Measurements from ENCODE around the gene GUCA2A. TPM values are rescaled to one million over a fixed set of nuclear protein-coding genes. Genes with fewer than 3 reads are reported as not detected.
A peak's percentile ranks its signal among the peaks of the same experiment; 100 is the strongest.

GUCA2A gene
- total RNA-seq, 1 experiment from 2014 or later: not detected

- Mint-ChIP-seq H3K36me3 (ENCODE audit: insufficient read depth in 1 of 3, low read depth in 3 of 3) (peaks cover 0 to 2% (median 0%) of the 10 kb centered on the region in 3 experiments; a peak in 1 of 7 replicates), H3K27ac (0 out of 7 replicates have a peak overlapping the region, but pooled peaks of 1 of the 3 experiments have one; percentile 0), H3K4me1 (peaks cover 10 to 11% of the 10 kb centered on the region in 2 experiments), H3K27me3 (ENCODE audit: low read depth) (no peaks in the 10 kb centered on the region), H3K4me3 (no peak overlapping the region), H3K9me3 (no peaks in the 10 kb centered on the region; a peak in 1 of 5 replicates)
- H2BK15ac ChIP-seq (ENCODE audit: low read depth, low read length): no peak overlapping the region
- no peak overlapping the region for H3K18ac ChIP-seq (ENCODE audit: insufficient read length, low read depth, low read length)
- H3K4me2 ChIP-seq (ENCODE audit: insufficient read depth, insufficient read length, low read length): no peak overlapping the region
- H3K4me1 ChIP-seq (ENCODE audit: insufficient read depth, low read length): no peaks in the 10 kb centered on the region
- no peaks in the 10 kb centered on the region for H3K79me1 ChIP-seq (ENCODE audit: insufficient read depth, low read depth, low read length, poor library complexity, severe bottlenecking)
- H3T11ph ChIP-seq (ENCODE audit: low read length): no peak overlapping the region
- H2BK12ac ChIP-seq (ENCODE audit: insufficient read length, low read depth, low read length): no peak overlapping the region
- H3K23ac ChIP-seq (ENCODE audit: insufficient read length, low read depth, low read length): no peak overlapping the region
- H2BK120ac ChIP-seq (ENCODE audit: low read depth, low read length, poor library complexity, severe bottlenecking): no peak overlapping the region
- no peaks in the 10 kb centered on the region for H3K23me2 ChIP-seq (ENCODE audit: insufficient read length, low read depth, low read length, poor library complexity, severe bottlenecking)
- no peak for DNase-seq
- H3K4ac ChIP-seq (ENCODE audit: low read depth, low read length): no peak overlapping the region
- no CpG with 5 or more reads among the region's 8 CpGs for WGBS (ENCODE audit: extremely low coverage, insufficient read length, low lambda C conversion rate)
- no peak overlapping the region for H4K91ac ChIP-seq (ENCODE audit: insufficient read length, low read depth, low read length)
- no peak overlapping the region for H3K14ac ChIP-seq (ENCODE audit: insufficient read depth, low read length)
- H3K27me3 ChIP-seq (ENCODE audit: insufficient read depth, low read length): no peaks in the 10 kb centered on the region
- H4K5ac ChIP-seq (ENCODE audit: insufficient read length, low read depth, low read length): no peak overlapping the region
- no peaks in the 10 kb centered on the region for H3K9me3 ChIP-seq (ENCODE audit: control insufficient read depth, low read depth, low read length)
- no peak overlapping the region for H4K8ac ChIP-seq (replicated peaks; ENCODE audit: insufficient read length, low read depth, low read length)
- no peak overlapping the region for H2BK5ac ChIP-seq (ENCODE audit: insufficient read length, low read length)
- no peaks in the 10 kb centered on the region for H4K20me1 ChIP-seq (ENCODE audit: control insufficient read depth, insufficient read depth, insufficient read length)
- no peak overlapping the region for H3K27ac ChIP-seq (ENCODE audit: insufficient read length, low read depth, low read length)
- no peak overlapping the region for H3K9ac ChIP-seq (ENCODE audit: extremely low read depth, insufficient read length, low read length)
- no peak overlapping the region for H2BK20ac ChIP-seq (ENCODE audit: low read depth, low read length, poor library complexity, severe bottlenecking)
- no peaks in the 10 kb centered on the region for H3K79me2 ChIP-seq (ENCODE audit: insufficient read depth, low read length)
- no peak overlapping the region for H3K56ac ChIP-seq (ENCODE audit: insufficient read length, low read depth, low read length)
- no peak overlapping the region for H2AFZ ChIP-seq (ENCODE audit: low read length)
- TF ChIP-seq CTCF (conservative IDR thresholded peaks at IDR 0.05): no peak
- no peak overlapping the region for H2AK5ac ChIP-seq (ENCODE audit: insufficient read length, low read length)
Observed at GRCh38 chr1:42173961-42174735, 9.6 kb upstream of the GUCA2A start.

Data from H9 (cell line).